Neural crest cell (in vitro differentiated cells): ENCODE measurements around the gene ERMAP. TPM values are rescaled to one million over a fixed set of nuclear protein-coding genes. Genes with fewer than 3 reads are reported as not detected.
A peak's percentile ranks its signal among the peaks of the same experiment; 100 is the strongest.
"Not testable (repeated sequence)": the region's sequence is repeated elsewhere in the genome, so short reads cannot be mapped to it uniquely, and the experiment has no call there.

ENCODE experiments used
- DNase-seq: peaks from one replicate; pipeline ENCODE4 v3.0.0; 2021; ENCODE audit warnings: low read depth, mixed read lengths, low spot score
- H3K27ac Mint-ChIP-seq: one replicate; pipeline ENCODE4 v1.8.0; 2021; ENCODE audit warnings: mild to moderate bottlenecking, mixed read lengths; ENCODE audit not compliant: unreplicated experiment
- H3K27me3 Mint-ChIP-seq: 2 replicates; pipeline ENCODE4 v1.8.0; 2021; ENCODE audit warnings: low read depth, mild to moderate bottlenecking, mixed read lengths
- H3K36me3 Mint-ChIP-seq: 2 replicates; pipeline ENCODE4 v1.8.0; 2021; ENCODE audit warnings: low read depth, mild to moderate bottlenecking, mixed read lengths
- H3K4me1 Mint-ChIP-seq: 2 replicates; pipeline ENCODE4 v1.8.0; 2021; ENCODE audit warnings: mixed read lengths
- H3K4me3 Mint-ChIP-seq: one replicate; pipeline ENCODE4 v1.8.0; 2021; ENCODE audit warnings: mild to moderate bottlenecking, mixed read lengths
- H3K9me3 Mint-ChIP-seq: 2 replicates; pipeline ENCODE4 v1.8.0; 2021; ENCODE audit warnings: mixed read lengths
- CTCF ChIP-seq: fragments of 200-600 bp; sonication (generic); conservative IDR thresholded peaks from 2 replicates; pipeline ENCODE4 v1.5.0; 2021; ENCODE audit warnings: antibody characterized with exemption, mild to moderate bottlenecking
- total RNA-seq: library from RNA; stranded (reverse); gene quantifications from 2 replicates; pipeline ENCODE4 v1.2.1, GENCODE V29; 2021

The ERMAP gene
- total RNA-seq, 1 donor from 2014 or later = 8.8 TPM

- no peak for DNase-seq
- peaks cover 18% of the 10 kb centered on the region for H3K36me3 Mint-ChIP-seq
- H3K27me3 Mint-ChIP-seq = no peaks in the 10 kb centered on the region
- no peak overlapping the region for H3K4me3 Mint-ChIP-seq
- H3K9me3 Mint-ChIP-seq = peaks cover 4% of the 10 kb centered on the region
- TF ChIP-seq CTCF = no peak
- no peaks in the 10 kb centered on the region for H3K4me1 Mint-ChIP-seq
- H3K27ac Mint-ChIP-seq = no peak overlapping the region
Observed at GRCh38 chr1:42807056-42807668, 9.8 kb upstream of the ERMAP start.

GRCh38 chr1:42814815-42815214, 2.1 kb upstream of the ERMAP start:
- not testable (repeated sequence) for H3K27ac Mint-ChIP-seq, DNase-seq, H3K27me3 Mint-ChIP-seq, H3K36me3 Mint-ChIP-seq, H3K9me3 Mint-ChIP-seq
- H3K4me3 Mint-ChIP-seq = peak overlapping the region; percentile 39
- peaks cover 29% of the 10 kb centered on the region for H3K4me1 Mint-ChIP-seq

- TF ChIP-seq CTCF = no peak
- Mint-ChIP-seq H3K27me3 (no peaks in the 10 kb centered on the region), H3K4me1 (peaks cover 35% of the 10 kb centered on the region), H3K27ac (peak overlapping the region; percentile 47), H3K36me3 (peaks cover 7% of the 10 kb centered on the region), H3K4me3 (peak overlapping the region; percentile 83), H3K9me3 (no peaks in the 10 kb centered on the region)
- DNase-seq = no peak
Observed at GRCh38 chr1:42815941-42816584, 859 bp upstream of the ERMAP start.

- H3K9me3 Mint-ChIP-seq = no peaks in the 10 kb centered on the region
- peak overlapping the region; percentile 62 for H3K4me3 Mint-ChIP-seq
- peaks cover 35% of the 10 kb centered on the region for H3K4me1 Mint-ChIP-seq
- no peak for DNase-seq
- no peaks in the 10 kb centered on the region for H3K27me3 Mint-ChIP-seq
- H3K27ac Mint-ChIP-seq = no peak overlapping the region
- H3K36me3 Mint-ChIP-seq = peaks cover 4% of the 10 kb centered on the region
- no peak for TF ChIP-seq CTCF
Observed at GRCh38 chr1:42817440-42817767, 482 bp downstream of the ERMAP start.

GRCh38 chr1:42817976-42818375, 1.1 kb downstream of the ERMAP start:
- no peak for DNase-seq
- Mint-ChIP-seq H3K36me3 (peaks cover 4% of the 10 kb centered on the region), H3K4me3 (peak overlapping the region; percentile 62), H3K4me1 (peaks cover 41% of the 10 kb centered on the region), H3K27me3 (no peaks in the 10 kb centered on the region), H3K27ac (no peak overlapping the region), H3K9me3 (no peaks in the 10 kb centered on the region)
- TF ChIP-seq CTCF = no peak

- H3K27me3 Mint-ChIP-seq = no peaks in the 10 kb centered on the region
- TF ChIP-seq CTCF = no peak
- no peak for DNase-seq
- H3K27ac Mint-ChIP-seq = peak overlapping the region; percentile 4
- peaks cover 43% of the 10 kb centered on the region for H3K4me1 Mint-ChIP-seq
- peak overlapping the region; percentile 51 for H3K4me3 Mint-ChIP-seq
- no peaks in the 10 kb centered on the region for H3K36me3 Mint-ChIP-seq
- H3K9me3 Mint-ChIP-seq = no peaks in the 10 kb centered on the region
Observed at GRCh38 chr1:42820813-42821212, 3.9 kb downstream of the ERMAP start.
